GM21526 (cell line): ENCODE measurements around the gene ZNF468.
"Not testable (repeated sequence)": the region's sequence is repeated elsewhere in the genome, so short reads cannot be mapped to it uniquely, and the experiment has no call there.

Experiments
- ATAC-seq: cut with Tn5 transposase; IDR thresholded peaks from one replicate; pipeline ENCODE4 v1.9.1; 2021; ENCODE audit warnings: moderate library complexity; ENCODE audit not compliant: unreplicated experiment, low FRiP score

Gene ZNF468

DNA sequence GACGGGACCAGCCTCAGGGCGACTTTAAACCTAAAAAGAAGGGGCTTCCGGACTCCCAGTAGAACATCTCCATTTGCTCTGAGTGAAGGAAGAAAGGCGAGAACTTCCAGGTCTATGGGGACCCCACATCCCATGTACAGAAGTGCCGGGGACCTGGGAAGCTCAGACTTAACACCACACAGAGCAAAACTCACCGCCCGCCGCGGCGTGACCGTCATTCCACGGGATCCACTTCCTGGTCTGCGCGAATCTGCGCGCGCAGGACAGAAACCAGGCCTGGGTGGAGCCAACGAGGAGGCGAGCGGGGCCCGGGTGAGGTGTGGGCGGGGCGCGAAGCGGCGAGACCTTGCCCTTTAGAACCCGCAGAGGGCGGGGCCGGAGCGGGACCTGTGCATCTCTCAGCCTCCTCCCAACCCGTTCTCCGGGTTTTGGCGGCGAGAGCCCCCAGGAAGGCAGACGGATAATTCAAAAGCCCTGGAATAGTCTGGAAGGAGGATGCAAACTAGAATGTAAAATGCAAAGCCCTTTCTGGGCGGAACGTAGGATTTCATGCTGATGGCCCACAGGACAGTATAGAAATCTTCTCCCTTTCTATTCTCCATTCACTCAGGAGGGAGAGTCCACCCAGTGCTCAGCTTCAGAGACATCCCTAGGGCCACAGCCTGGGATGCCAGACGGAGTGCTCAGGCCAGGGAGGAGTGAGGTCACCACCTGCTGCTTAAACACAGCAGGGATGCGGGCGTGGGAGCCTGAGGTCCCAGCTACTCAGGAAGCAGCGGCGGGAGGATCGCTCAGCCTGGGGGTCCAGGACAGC is at the start of gene ZNF468:
ZNF468 (minus strand) TSS at position 242 of the 814 bp plus-strand sequence. CDS start 3,347 bp downstream, outside the sequence.
- peak; percentile 91 for ATAC-seq

DNA sequence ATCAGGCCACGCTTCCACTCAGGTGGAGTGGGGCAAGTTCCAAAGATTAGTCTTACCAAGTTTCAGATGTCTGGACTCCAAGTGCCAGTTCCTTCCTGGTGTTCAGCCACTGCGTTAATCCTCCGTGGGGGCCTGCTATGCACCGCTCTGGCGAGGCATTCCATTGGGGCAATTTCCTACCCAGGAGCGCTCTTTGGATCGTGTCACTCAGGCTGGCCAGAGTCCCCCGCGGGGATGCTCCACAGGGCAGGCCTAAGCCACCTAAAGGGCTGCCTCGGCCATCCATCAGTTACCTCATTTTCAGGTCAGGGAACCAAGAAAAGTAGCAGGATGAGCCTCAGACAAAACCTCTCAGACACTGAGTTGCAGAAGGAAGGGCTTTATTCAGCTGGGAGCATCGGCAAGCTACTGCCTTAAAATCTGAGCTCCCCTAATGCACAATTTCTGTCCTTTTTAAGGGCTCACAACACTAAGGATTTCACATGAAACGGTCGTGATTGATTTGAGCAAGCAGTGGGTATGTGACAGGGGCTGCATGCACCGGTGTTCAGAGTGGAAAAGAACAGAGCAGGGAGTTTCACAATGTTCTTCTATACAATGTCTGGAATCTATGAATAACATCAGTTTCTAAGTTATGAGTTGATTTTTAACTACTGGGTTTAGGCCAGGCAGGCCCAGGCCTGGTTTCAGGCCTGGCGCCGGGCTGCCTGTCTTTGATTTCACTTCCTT is 46.8 kb upstream of the ZNF468 start:
- ATAC-seq, result not testable (repeated sequence)

DNA sequence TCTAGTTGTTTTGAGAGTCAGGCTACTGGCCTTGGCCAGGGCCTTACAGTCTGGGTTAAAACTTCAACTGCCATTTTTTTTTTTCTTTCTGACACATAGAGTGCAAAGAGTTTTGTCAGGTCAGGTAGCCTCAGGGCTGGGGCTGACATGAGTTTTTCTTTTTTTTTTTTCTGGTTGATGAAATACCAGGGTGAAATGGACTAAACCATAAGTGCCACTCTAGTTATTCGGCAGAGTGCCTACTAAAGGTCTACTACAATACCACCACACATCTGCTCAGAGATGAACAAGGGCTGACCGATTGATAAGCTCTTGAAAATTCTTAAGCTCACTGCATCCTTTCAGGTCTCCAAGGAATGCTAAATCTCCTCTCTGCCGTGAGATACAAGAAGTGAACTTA is 44.4 kb upstream of the ZNF468 start:
- no peak for ATAC-seq

DNA sequence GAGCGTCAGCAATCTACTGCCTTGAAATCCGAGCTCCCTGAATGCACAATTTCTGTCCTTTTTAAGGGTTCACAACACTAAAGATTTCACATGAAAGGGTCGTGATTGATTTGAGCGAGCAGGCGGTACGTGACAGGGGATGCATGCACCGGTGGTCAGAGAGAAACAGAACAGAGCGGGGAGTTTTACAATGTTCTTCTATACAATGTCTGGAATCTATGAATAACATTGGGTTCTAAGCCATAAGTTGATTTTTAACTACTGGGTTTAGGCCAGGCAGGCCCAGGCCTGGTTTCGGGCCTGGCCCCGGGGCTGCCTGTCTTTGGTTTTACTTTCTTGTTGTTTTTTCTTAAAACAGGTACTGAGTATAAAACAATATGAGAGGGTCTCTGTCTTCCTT is 41.2 kb upstream of the ZNF468 start:
- ATAC-seq, result not testable (repeated sequence)

DNA sequence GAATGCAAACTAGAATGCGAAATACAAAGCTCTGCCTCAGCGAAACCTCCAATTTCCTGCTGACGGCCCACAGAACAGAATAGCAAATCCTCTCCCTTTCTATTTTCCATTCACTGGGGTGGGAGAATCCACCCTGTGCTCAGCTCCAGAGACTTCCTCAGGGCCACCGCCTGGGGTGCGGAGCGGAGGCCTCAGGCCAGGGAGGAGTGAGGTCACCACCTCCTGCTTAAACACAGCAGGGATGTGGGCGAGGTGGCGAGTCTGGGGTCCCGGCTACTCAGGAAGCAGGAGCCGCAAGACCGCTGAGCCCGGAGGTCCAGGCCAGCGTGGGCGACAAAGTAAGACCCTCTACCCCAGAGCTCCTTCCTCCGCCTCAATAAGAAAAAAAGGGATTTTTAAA is 40.7 kb upstream of the ZNF468 start:
- ATAC-seq, result no peak

DNA sequence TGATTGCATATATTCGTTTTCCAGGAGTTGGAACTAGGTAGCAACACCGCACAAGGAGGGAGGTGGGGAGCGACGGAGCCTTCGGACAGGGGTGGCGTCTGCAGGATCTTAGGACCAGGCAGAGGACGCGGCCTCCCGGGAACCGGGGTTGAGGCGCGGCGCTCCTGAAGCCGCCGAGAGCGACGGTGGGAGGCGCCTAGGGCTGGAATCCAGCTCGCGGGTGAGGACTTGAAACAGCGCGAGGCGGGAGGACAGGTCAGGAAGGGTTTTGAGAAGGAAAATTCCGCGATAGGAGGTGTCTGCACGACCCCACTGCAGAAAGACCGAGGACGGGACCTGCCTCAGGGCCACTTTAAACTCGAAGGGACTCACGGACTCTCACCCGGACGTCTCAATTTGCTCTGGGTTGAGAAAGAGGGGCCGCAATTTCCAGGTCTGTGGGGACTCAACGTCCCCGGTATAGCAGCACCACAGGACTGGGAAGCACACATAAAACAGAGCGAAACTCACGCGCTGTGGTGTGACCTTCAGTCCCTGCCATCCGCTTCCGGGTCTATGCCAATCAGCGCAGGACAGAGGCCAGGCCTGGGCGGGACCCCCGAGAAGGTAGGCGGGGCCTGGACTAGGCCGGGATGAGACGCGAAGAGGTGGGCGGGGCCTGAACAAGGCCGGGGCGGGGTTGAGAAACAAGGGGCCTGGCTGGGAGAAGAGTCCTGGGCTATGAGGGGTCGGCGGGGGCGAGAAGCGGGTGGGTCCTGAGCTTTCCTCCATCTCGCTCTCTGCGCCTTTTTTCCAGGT is 39.9 kb upstream of the ZNF468 start, which contains the start of gene ZNF320:
ZNF320 (minus strand) TSS at position 498 of the 798 bp plus-strand sequence. CDS start 7,380 bp downstream, outside the sequence.
- peak; percentile 95 for ATAC-seq

DNA sequence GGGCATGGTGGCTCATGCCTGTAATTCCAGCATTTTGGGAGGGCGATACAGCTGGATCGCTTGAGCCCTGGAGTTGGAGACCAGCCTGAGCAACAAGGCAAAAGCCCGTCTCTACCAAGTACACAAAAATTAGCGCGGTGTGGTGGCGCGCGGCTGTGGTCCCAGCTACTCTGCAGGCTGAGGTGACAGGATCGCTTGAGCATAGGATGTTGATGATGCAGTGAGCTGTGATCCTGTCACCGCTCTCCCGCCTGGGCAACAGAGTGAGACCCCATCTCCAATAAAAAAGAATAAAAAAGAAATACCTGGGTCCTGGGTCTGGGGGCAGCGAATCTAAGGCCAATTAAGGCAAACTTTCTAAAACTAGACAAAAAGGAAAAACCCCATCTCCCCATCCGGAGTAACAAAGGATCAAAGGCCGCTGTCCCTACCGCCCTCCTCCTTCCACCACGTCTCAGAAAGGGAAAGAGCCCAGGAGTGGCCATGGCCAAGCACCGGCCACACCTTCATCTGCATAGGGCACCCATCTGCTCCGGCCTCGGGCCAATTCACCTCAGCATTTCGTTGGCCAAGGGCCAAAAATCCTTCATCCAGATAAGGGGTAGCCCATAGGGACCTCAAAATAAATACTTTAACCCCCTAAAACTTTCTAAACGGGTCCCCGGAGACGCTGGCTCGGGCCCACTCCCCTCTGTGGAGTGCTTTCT is 39.2 kb upstream of the ZNF468 start:
- ATAC-seq, result no peak

DNA sequence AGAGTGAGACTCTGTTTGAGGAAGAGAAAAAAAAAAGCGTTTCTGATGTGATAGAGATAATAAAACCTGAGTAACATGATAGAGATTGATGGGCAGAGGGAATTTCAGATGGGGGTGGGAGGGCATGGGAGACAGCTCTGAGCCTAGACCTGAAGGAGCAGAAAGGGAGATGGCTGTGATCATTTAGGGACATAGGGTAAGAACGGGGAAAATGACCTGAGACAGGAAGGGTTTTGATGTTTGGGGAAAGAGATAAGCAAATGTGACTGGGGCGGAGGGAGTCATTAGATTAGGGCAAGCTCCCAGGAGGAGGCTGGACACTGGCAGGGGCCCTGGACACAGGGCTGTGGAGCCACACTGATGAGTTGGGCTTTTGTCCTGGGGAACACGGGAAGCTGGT is 33.9 kb upstream of the ZNF468 start:
- ATAC-seq, result no peak

DNA sequence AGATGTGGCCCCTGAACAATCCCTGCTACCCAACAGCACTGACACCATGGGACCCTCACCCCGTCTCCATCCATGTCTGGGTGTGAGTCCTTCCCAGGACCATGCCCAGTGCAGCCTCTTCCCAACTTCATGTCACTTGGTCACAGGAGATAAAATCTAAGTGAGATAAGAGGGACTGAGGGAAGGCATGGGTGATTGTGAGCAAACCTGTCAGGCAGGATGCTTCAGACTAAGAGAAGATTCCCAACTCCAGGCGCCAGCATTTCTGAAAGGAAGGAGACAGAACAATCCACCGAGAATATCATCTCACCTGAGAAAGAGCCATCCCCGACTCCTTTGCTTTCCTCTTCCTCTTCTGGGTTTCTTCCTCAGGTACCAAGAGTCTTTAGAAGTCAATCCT is 32.5 kb upstream of the ZNF468 start:
- no peak for ATAC-seq

DNA sequence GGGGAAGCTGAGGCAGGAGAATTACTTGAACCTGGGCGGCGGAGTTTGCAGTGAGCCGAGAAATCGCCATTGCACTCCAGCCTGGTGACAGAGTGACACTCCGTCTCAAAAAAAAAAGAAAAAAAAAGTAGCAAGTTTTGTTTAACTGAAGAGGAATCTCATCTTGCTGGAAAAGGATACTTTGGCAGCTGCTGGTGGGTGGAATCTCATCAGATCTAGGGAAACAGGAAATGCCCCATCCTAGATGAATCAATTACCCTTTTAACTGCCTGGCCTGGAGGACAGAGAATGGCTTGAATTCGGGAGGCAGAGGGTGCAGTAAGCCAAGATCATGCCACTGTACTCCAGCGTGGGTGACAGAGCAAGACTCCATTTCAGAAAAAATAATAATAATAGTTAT is 31.7 kb upstream of the ZNF468 start:
- ATAC-seq, result no peak

DNA sequence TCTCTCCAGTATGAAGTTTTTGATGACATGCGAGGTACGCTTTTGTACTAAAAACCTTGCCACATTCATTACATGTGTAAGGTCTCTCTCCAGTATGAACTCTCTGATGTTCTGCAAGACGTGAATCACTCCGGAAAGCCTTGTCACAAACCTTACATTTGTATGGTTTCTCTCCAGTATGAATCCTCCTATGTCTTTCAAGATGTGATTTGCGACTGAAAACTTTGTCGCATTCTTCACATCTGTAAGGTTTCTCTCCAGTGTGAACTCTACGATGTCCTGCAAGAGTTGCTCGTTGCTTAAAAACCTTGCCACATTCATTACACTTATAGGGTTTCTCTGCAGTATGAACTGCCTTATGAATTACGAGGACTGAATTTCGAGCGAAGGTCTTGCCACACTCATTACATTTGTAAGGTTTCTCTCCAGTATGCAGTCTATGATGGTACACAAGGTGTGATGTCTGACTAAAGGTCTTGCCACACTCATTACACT is 23.5 kb upstream of the ZNF468 start:
- ATAC-seq, result no peak

DNA sequence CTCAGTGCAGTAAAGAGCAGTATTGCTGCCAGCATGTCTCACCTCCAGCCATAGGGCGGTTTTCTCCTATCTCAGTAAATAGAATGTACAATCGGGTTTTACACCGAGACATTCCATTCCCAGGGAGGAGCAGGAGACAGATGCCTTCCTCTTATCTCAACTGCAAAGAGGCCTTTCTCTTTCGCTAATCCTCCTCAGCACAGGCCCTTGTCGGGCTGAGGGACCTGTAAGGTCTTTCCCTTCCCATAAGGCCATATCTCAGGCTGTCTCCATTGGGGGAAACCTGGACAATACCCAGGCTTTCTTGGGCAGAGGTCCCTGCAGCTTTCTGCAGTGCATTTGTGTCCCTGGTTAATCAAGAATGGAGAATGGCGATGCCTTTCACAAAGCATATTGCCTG is 15.6 kb upstream of the ZNF468 start:
- ATAC-seq, result not testable (repeated sequence)

DNA sequence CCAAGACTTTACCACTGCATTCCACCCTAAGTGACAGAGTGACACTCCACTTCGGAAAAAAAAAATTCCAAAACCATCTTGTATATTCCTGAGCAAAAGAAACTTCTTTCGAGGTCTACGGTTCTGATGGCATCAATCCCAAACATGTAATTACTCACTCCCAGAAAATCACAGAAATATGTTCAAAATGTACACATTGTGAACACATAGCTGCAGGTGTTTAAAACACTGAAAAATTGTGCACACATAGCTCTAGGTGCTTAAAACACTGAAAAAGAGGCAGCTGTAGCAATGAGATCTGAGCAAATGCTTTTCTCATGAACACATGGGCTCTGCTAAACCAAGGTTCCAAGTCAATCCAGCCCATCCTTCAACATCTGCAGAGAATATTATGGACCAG is 14.0 kb upstream of the ZNF468 start:
- no peak for ATAC-seq

DNA sequence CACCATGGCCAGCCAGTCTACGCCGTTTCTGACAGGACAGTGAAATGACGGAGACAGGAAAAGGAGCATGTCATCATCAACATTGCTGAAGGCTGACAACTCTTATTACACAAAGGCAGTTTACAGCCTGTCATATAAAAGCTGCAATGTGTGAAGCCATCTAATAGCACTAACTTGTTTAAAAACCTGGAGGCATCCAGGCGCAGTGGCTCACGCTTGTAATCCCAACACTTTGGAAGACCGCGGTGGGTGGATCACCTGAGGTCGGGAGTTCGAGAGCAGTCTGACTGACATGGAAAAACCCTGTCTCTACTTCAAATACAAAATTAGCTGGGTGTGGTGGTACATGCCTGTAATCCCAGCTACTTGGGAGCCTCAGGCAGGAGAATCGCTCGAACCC is 10.6 kb upstream of the ZNF468 start:
- not testable (repeated sequence) for ATAC-seq

DNA sequence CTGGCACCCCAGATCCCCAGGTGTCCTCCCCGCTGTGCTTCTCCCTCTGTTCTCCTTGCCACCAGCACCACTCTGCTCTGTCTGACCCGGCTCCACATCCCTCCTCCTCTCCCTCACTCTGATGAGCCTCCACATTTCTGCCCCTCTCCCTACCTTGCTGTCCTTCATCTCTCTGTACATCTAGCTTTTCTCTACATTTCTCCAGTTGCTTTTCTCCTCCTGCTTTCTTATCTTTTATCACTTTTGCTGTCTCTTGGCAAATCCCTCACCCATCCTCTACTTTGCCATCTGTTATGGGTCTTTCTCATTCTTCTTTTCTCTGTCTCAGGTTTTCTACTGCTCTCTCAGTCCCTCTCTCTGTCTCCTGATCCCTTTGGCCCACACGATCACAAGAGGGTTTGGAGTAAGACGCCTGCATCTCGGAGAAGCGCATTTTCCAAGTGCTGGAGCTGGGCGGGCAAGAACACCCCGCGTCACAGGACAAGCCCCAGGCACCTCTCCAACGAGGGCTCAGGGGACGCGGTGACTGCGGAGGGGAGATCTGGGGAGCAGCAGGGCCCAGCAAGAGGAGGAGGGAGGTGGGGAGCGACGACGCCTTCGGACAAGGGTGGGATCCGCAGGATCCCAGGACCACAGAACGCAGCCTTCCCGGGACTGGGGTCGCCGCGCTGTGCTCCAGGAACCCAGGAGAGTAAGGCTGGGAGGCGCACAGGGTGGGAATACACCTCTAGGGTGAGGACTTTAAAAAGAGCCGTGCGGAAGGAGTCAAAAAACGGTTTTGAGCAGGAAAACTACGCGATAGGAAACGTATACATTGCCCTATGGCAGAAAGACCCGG is 660 bp downstream of the ZNF468 start:
- peak; percentile 24 for ATAC-seq

DNA sequence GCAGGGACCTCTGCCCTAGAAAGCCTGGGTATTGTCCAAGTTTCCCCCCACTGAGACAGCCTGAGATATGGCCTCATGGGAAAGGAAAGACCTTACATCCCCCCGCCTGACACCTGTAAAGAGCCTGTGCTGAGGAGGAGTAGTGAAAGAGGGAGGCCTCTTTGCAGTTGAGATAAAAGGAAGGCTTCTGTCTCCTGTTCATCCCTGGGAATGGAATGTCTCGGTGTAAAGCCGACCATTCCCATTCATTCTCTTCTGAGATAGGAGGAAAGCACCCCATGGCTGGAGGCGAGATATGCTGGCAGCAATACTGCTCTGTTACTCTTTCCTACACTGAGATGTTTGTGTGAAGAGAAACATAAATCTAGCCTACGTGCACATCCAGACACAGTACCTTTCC is 10.1 kb downstream of the ZNF468 start:
- not testable (repeated sequence) for ATAC-seq

DNA sequence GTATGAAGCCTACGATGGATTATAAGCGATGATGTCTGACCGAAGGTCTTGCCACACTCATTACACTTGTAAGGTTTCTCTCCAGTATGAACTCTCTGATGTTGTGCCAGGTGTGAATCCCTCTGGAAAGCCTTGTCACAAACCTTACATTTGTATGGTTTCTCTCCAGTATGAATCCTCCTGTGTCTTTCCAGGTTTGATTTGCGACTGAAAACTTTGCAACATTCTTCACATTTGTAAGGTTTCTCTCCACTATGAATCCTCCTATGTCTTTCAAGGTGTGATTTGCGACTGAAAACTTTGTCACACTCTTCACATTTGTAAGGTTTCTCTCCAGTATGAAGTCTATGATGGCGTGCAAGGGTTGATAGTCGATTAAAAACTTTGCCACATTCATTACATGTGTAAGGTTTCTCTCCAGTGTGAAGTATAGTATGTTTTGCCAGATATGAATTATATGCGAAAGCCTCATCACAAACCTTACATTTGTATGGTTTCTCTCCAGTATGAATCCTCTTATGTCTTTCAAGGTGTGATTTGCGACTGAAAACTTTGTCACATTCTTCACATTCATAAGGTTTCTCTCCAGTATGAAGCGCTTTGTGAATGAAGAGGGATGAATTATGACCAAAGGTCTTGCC is 16.5 kb downstream of the ZNF468 start:
- not testable (repeated sequence) for ATAC-seq

DNA sequence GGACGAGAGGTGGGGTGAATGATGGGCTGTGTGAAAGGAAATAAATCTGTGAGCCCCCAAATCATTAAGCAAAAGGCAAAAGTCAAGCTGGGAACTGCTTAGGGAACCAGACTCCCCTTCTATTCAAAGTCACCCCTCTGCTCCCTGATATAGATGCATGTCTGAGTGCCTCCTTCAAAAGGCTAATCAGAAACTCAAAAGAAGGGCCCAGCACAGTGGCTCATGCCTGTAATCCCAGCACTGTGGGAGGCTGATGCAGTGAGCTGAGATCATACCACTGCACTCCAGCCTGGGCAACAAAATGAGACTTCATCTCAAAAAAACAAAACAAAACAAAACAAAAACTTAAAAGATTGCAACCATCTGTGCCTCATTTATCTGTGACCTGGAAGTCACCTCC is 23.1 kb downstream of the ZNF468 start:
- not testable (repeated sequence) for ATAC-seq

DNA sequence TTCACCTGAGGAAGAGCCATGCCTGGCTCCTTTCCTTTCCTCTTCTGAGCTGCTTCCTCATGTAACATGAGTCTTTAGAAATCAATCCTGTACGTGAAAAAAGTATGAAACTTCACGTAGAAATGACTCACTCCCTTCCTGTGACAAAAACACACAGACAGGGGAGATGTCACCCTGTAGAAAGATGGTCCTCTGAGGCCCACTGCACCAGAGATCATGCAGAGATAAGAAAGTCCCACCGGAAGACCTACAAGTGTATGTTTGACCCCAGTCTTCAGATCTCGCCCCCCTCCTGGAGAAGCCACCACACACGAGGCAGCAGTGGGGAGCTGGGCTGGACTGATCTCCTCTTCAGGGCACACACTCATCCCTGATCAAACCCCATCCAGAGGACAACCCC is 23.9 kb downstream of the ZNF468 start:
- not testable (repeated sequence) for ATAC-seq
